GM23338 (cell line): Measurements from ENCODE around the gene ZNF470.

Experiments used
- EZH2 ChIP-seq: fragments of 200-600 bp; sonication (generic); IDR thresholded peaks from one replicate; pipeline ENCODE4 v1.8.0; 2017; ENCODE audit warnings: antibody characterized with exemption, mild to moderate bottlenecking, low read depth; ENCODE audit not compliant: unreplicated experiment
- EZH2phosphoT487 ChIP-seq: fragments of 200-600 bp; sonication (generic); IDR thresholded peaks from one replicate; pipeline ENCODE4 v1.8.1; 2018; ENCODE audit warnings: antibody characterized with exemption; ENCODE audit not compliant: unreplicated experiment
- NANOG ChIP-seq: IDR thresholded peaks from 2 replicates; pipeline ENCODE4 v1.6.1; 2016; ENCODE audit warnings: antibody characterized with exemption, borderline replicate concordance
- POLR2AphosphoS5 ChIP-seq: IDR thresholded peaks from 2 replicates; pipeline ENCODE4 v1.6.1; 2016; ENCODE audit warnings: antibody characterized with exemption, low read depth
- REST ChIP-seq: IDR thresholded peaks from one replicate; pipeline ENCODE4 v1.6.1; 2018; ENCODE audit warnings: antibody characterized with exemption; ENCODE audit not compliant: unreplicated experiment
- ZNF331 ChIP-seq: fragments of 250-450 bp; sonication (Bioruptor Pico); IDR thresholded peaks from 2 replicates; pipeline ENCODE4 v1.5.0; 2020; ENCODE audit warnings: low read depth, mild to moderate bottlenecking, moderate library complexity
- TF ChIP-seq, protein P1 (sequence below), 2 experiments: fragments of 200-600 bp in 1 of 2; sonication (generic) in 1 of 2; conservative IDR thresholded peaks; 2 replicates each; pipeline versions ENCODE4 v1.5.1 to v1.6.1; 2016 to 2017; ENCODE audit warnings: antibody characterized with exemption in 2 of 2, low read depth in 2 of 2, mild to moderate bottlenecking in 2 of 2, moderate library complexity in 1 of 2

- TF ChIP-seq, protein P1, sequence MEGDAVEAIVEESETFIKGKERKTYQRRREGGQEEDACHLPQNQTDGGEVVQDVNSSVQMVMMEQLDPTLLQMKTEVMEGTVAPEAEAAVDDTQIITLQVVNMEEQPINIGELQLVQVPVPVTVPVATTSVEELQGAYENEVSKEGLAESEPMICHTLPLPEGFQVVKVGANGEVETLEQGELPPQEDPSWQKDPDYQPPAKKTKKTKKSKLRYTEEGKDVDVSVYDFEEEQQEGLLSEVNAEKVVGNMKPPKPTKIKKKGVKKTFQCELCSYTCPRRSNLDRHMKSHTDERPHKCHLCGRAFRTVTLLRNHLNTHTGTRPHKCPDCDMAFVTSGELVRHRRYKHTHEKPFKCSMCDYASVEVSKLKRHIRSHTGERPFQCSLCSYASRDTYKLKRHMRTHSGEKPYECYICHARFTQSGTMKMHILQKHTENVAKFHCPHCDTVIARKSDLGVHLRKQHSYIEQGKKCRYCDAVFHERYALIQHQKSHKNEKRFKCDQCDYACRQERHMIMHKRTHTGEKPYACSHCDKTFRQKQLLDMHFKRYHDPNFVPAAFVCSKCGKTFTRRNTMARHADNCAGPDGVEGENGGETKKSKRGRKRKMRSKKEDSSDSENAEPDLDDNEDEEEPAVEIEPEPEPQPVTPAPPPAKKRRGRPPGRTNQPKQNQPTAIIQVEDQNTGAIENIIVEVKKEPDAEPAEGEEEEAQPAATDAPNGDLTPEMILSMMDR (conservative IDR thresholded peaks at IDR 0.05; ENCODE audit: low read depth in 2 of 2) = no peak
- TF ChIP-seq REST (no peak), EZH2 (no peak), POLR2AphosphoS5 (no peak), EZH2phosphoT487 (no peak), ZNF331 (CRISPR knock-in tag) (no peak), NANOG (no peak)
Measured at GRCh38 chr19:56572589-56572988, 5.3 kb downstream of the ZNF470 start.
